Measurements from ENCODE around the gene B4GALT5.
"Not testable (repeated sequence)": the region's sequence is repeated elsewhere in the genome, so short reads cannot be mapped to it uniquely, and the experiment has no call there.

B4GALT5 gene

DNA sequence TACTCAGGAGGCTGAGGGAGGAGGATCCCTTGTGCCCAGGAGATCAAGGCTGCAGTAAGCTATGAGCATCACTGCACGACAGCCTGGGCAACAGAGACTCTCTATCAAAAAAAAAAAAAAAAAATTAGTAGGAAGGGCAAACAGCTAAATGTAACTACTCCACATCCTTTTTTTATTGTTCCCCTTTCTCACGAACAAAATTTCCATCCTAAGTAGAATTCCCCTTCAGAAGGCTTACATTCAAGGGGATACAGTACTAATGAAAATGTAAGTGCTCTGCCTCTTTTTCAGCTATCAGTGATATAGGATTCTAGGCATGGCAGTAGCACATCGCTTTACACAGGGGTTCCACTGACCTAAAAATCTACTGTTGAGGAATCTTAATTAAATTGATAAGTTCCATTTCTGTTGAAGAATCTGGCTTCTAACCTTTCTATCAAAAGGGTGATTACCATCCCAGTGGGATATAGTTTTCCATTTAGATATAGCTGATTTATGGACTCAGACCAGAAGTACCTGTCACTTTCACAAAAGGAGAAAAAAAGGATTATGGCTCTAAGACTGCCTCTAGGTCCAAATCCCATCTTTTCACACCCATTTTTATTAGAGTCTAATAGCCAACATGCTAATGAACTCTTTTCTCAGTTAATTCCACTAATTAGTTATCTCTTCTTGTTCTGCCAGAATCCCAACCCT is 2.6 kb downstream of the B4GALT5 start:
- Histone ChIP-seq H3K36me3 (ENCODE audit: control insufficient read depth, low read depth, low read length) (no peaks in the 10 kb centered on the region), H3K4me3 (ENCODE audit: low read length) (peak overlapping the region; percentile 84), H3K27me3 (ENCODE audit: control insufficient read depth, insufficient read depth, low read length) (no peaks in the 10 kb centered on the region), H3K27ac (ENCODE audit: low read length) (no peak overlapping the region), H3K9me3 (ENCODE audit: control insufficient read depth, low read depth, low read length) (no peaks in the 10 kb centered on the region), H3K9ac (ENCODE audit: low read length) (no peak overlapping the region), H3K4me1 (ENCODE audit: control insufficient read depth, low read depth, low read length) (peaks cover 21% of the 10 kb centered on the region)

DNA sequence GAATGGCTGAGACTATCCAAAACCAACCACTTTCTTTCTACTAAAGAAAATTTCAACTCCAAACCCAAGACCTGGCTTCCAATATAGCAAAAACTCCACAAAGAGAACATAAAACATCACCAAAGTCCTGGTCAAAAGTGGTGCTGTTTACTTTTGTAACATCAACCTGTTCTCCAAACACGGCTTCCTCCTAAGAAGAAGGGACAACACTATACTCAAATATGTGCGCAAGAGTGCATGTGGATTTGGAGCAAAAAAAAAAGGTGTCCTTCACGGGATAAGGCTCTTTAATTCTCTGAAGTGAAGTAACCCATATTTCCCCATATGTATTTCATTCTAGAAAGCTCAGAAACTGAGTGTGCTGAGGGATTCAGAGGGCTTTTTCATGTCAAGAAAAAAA is 6.6 kb downstream of the B4GALT5 start:
- Histone ChIP-seq H3K36me3 (ENCODE audit: control insufficient read depth, low read depth, low read length) (no peaks in the 10 kb centered on the region), H3K27ac (ENCODE audit: low read length) (no peak overlapping the region), H3K9me3 (ENCODE audit: control insufficient read depth, low read depth, low read length) (no peaks in the 10 kb centered on the region), H3K9ac (ENCODE audit: low read length) (no peak overlapping the region), H3K4me1 (ENCODE audit: control insufficient read depth, low read depth, low read length) (peaks cover 33% of the 10 kb centered on the region), H3K4me3 (ENCODE audit: low read length) (no peak overlapping the region), H3K27me3 (ENCODE audit: control insufficient read depth, insufficient read depth, low read length) (no peaks in the 10 kb centered on the region)

DNA sequence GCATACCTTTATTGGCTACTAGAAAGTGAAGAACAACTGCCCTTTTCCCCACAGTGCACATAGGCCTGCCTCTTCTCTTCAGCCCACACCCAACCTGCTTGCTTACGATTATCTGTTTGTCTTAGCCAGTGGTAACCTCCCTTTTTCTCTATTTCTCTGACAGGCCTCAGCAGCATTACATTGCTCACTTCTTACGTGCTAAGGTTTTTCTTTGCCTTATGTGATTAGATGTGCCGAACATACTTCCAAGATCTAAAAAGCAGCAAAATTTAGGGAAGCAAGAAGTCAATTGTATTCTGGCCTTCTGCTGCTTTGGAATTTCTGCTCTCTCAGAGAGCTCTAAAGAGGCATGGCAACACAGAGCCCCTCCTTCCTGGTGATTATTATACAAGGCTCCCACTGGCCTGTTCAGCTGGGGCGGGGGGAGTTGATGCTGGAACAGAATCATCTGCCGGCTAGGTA is 7.0 kb downstream of the B4GALT5 start:
- H3K4me3 ChIP-seq (ENCODE audit: low read length) = no peak overlapping the region
- no peak overlapping the region for H3K9ac ChIP-seq (ENCODE audit: low read length)
- no peaks in the 10 kb centered on the region for H3K36me3 ChIP-seq (ENCODE audit: control insufficient read depth, low read depth, low read length)
- H3K27me3 ChIP-seq (ENCODE audit: control insufficient read depth, insufficient read depth, low read length) = no peaks in the 10 kb centered on the region
- H3K9me3 ChIP-seq (ENCODE audit: control insufficient read depth, low read depth, low read length) = no peaks in the 10 kb centered on the region
- H3K4me1 ChIP-seq (ENCODE audit: control insufficient read depth, low read depth, low read length) = peaks cover 28% of the 10 kb centered on the region
- no peak overlapping the region for H3K27ac ChIP-seq (ENCODE audit: low read length)

DNA sequence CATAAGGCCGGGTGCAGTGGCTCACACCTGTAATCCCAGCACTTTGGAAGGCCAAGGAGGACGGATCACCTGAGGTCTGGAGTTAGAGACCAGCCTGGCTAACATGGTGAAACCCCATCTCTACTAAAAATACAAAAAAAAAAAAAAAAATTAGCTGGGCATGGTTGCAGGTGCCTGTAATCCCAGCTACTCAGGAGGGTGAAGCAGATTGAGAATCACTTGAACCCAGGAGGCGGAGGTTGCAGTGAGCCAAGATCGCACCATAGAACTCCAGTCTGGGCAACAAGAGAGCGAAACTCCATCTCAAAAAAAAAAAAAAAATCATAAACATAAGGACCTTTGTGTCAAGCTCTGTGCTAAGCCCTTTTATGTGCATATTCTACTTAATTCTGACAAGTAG is 7.8 kb downstream of the B4GALT5 start:
- H3K4me1 ChIP-seq (ENCODE audit: control insufficient read depth, low read depth, low read length) = peaks cover 24% of the 10 kb centered on the region
- not testable (repeated sequence) for H3K4me3 ChIP-seq (ENCODE audit: low read length); H3K9ac ChIP-seq (ENCODE audit: low read length); H3K27me3 ChIP-seq (ENCODE audit: control insufficient read depth, insufficient read depth, low read length); H3K27ac ChIP-seq (ENCODE audit: low read length); H3K9me3 ChIP-seq (ENCODE audit: control insufficient read depth, low read depth, low read length); H3K36me3 ChIP-seq (ENCODE audit: control insufficient read depth, low read depth, low read length)

DNA sequence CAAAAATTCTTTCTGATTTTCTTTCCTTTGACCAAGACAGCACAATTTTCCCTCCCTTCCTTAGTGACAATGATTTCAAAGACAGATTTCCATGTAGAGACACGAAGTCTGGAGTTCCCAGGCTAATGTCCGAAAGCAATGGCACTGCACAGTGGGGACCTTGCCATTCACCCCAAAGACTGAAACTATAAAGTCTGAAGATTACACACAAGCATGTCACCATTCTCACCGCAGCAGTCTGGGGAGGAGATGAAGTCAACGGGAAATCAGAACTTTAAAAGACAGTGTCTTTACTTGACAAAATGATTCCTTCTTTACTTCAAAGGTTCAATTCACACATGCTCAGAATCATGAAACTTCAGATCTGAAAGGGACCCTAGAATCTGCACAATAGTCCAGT is 8.3 kb downstream of the B4GALT5 start:
- Histone ChIP-seq H3K4me1 (ENCODE audit: control insufficient read depth, low read depth, low read length) (peaks cover 24% of the 10 kb centered on the region), H3K4me3 (ENCODE audit: low read length) (no peak overlapping the region), H3K9me3 (ENCODE audit: control insufficient read depth, low read depth, low read length) (no peaks in the 10 kb centered on the region), H3K27ac (ENCODE audit: low read length) (no peak overlapping the region), H3K9ac (ENCODE audit: low read length) (no peak overlapping the region), H3K27me3 (ENCODE audit: control insufficient read depth, insufficient read depth, low read length) (no peaks in the 10 kb centered on the region), H3K36me3 (ENCODE audit: control insufficient read depth, low read depth, low read length) (no peaks in the 10 kb centered on the region)

DNA sequence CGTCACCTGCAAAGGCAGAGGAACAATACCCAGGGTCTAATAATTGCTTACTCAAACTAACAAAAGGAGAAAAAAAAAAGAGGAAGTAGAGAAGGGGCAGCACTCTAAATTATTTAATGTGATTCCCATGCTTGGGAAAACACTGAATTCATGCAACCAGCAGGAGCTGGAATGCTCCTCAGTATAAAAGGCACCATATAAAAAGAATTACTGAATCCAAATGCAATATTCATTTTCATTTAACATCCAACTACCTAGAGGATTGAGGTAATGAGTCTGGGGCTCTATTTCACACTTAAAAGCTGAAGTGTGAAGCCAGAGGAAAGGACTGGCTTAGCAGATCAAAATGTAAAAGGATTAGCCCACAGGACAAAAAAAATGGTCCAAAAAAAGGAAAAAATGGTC is 8.7 kb downstream of the B4GALT5 start:
- H3K4me1 ChIP-seq (ENCODE audit: control insufficient read depth, low read depth, low read length) = peaks cover 26% of the 10 kb centered on the region
- no peak overlapping the region for H3K4me3 ChIP-seq (ENCODE audit: low read length)
- H3K36me3 ChIP-seq (ENCODE audit: control insufficient read depth, low read depth, low read length) = no peaks in the 10 kb centered on the region
- H3K27ac ChIP-seq (ENCODE audit: low read length) = no peak overlapping the region
- H3K27me3 ChIP-seq (ENCODE audit: control insufficient read depth, insufficient read depth, low read length) = no peaks in the 10 kb centered on the region
- no peaks in the 10 kb centered on the region for H3K9me3 ChIP-seq (ENCODE audit: control insufficient read depth, low read depth, low read length)
- H3K9ac ChIP-seq (ENCODE audit: low read length) = no peak overlapping the region

DNA sequence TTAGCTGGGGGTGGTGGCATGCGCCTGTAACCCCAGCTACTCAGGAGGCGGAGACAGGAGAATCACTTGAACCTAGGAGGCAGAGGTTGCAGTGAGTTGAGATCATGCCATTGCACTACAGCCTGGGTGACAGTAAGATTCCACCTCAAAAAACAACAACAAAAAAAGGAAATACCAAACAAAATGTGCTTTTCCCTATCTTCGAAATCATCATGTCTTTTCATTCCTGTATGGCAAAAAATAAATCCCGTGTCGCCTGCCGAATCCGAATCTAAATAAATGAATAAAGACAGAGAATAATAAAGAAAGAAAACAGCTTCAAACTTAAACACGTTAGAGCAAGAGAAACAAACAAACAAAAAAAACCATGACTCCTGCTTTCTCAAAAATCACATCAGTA is 11.8 kb downstream of the B4GALT5 start:
- H3K27me3 ChIP-seq (ENCODE audit: control insufficient read depth, insufficient read depth, low read length) = no peaks in the 10 kb centered on the region
- H3K36me3 ChIP-seq (ENCODE audit: control insufficient read depth, low read depth, low read length) = no peaks in the 10 kb centered on the region
- peaks cover 38% of the 10 kb centered on the region for H3K4me1 ChIP-seq (ENCODE audit: control insufficient read depth, low read depth, low read length)
- H3K4me3 ChIP-seq (ENCODE audit: low read length) = no peak overlapping the region
- no peak overlapping the region for H3K9ac ChIP-seq (ENCODE audit: low read length)
- no peak overlapping the region for H3K27ac ChIP-seq (ENCODE audit: low read length)
- no peaks in the 10 kb centered on the region for H3K9me3 ChIP-seq (ENCODE audit: control insufficient read depth, low read depth, low read length)

DNA sequence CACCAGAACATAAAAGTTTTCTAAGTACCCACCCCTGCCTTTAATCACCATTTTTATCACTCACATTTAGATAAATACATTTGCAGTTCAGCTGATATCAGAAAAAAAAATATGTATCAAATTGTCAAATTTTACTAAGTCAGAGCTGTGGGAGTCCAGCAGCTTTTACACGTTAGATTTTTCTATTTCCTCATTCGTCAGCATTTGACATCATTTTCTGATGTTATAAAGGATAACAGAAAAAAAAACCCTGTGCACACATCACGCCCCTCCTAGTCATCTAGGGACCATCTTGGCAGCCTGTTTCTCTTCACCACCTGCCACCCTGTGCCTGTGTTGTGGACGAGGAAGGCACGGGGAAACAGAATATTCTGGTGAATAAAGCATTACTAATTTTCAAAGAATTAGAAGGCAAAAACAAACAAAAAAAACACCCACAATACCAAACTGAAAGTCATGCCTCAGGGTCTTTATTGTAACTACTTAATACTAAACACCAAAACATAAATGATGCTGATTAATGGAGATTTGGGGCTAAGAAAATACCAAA is 12.4 kb downstream of the B4GALT5 start:
- Histone ChIP-seq H3K4me3 (ENCODE audit: low read length) (no peak overlapping the region), H3K9ac (ENCODE audit: low read length) (no peak overlapping the region), H3K27ac (ENCODE audit: low read length) (no peak overlapping the region), H3K36me3 (ENCODE audit: control insufficient read depth, low read depth, low read length) (no peaks in the 10 kb centered on the region), H3K27me3 (ENCODE audit: control insufficient read depth, insufficient read depth, low read length) (no peaks in the 10 kb centered on the region), H3K9me3 (ENCODE audit: control insufficient read depth, low read depth, low read length) (no peaks in the 10 kb centered on the region), H3K4me1 (ENCODE audit: control insufficient read depth, low read depth, low read length) (peaks cover 37% of the 10 kb centered on the region)

DNA sequence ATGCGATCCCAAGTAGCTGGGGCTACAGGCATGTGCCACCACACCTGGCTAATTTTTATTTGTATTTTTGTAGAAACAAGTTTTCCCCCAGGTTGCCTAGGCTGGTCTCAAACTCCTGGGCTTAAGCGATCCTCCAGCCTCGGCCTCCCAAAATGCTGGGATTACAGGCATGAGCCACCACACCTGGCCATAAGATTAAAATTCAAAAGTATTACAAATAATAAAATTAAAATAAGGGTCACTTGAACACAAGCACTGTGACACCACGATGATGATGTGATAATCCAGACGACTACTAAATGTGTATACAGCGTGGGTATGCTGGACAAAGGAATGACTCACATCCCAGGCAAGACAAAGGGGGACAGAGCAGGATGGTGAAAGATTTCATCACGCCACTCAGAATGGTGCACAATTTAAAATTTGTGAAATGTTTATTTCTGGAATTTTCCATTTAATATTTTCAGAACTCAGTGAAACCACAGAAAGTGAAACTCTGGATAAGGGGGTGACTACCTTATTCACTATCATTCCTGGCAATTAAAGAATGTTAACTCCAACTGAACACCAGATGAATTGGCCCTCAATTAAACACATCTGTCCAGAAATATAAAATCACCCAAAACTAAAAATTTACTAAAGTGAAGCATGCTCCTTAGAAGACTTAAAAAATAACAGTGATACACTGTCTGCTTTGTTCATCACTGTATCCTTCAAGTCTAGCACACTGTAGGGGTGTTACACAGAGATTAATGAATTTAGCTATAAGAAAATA is 13.1 kb downstream of the B4GALT5 start:
- Histone ChIP-seq H3K9ac (ENCODE audit: low read length) (no peak overlapping the region), H3K27ac (ENCODE audit: low read length) (no peak overlapping the region), H3K4me1 (ENCODE audit: control insufficient read depth, low read depth, low read length) (peaks cover 31% of the 10 kb centered on the region)

DNA sequence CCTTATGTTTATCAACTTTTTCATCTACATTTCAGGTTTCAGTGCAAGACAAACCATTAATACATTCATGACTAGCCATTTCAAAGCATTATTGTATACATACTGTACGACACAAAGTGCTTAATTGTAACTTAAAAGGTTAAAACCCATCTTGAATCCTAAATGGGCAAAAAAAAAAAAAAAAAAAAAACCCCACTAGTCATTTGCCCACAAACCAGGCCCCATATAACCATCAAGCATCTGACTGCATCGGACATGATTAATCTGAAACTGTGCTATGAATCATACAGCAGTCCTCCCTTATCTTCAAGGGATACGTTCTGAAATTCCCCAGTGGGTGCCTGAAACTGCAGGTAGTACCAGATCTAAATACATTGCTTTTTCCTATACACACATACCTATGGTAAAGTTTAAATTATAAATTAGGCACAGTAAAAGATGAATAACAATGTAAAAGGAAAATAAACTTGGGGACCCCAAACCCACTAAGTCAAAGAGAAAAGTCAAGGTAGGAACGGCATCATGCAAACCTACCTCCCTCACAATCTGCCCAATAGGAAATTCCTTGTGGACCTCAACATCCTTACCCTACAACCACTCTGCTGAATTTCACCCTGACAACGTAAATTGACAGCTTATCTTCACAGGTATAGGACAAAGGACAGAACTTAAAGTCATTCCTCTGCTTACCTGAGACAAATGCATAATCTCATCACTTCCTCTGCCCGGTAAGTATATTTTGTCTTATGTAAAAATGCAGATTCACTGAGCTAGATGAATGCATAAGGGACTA is 14.3 kb downstream of the B4GALT5 start:
- H3K4me1 ChIP-seq (ENCODE audit: control insufficient read depth, low read depth, low read length) = peaks cover 30% of the 10 kb centered on the region
- H3K9ac ChIP-seq (ENCODE audit: low read length) = no peak overlapping the region
- H3K27ac ChIP-seq (ENCODE audit: low read length) = no peak overlapping the region
- no peaks in the 10 kb centered on the region for H3K27me3 ChIP-seq (ENCODE audit: control insufficient read depth, insufficient read depth, low read length)
- H3K4me3 ChIP-seq (ENCODE audit: low read length) = no peak overlapping the region
- H3K36me3 ChIP-seq (ENCODE audit: control insufficient read depth, low read depth, low read length) = no peaks in the 10 kb centered on the region
- no peaks in the 10 kb centered on the region for H3K9me3 ChIP-seq (ENCODE audit: control insufficient read depth, low read depth, low read length)

More for the DNA sequence above, 13.1 kb downstream of the B4GALT5 start:
- Histone ChIP-seq H3K36me3 (ENCODE audit: control insufficient read depth, low read depth, low read length) (no peaks in the 10 kb centered on the region), H3K9me3 (ENCODE audit: control insufficient read depth, low read depth, low read length) (no peaks in the 10 kb centered on the region), H3K4me3 (ENCODE audit: low read length) (no peak overlapping the region), H3K27me3 (ENCODE audit: control insufficient read depth, insufficient read depth, low read length) (no peaks in the 10 kb centered on the region)

DNA sequence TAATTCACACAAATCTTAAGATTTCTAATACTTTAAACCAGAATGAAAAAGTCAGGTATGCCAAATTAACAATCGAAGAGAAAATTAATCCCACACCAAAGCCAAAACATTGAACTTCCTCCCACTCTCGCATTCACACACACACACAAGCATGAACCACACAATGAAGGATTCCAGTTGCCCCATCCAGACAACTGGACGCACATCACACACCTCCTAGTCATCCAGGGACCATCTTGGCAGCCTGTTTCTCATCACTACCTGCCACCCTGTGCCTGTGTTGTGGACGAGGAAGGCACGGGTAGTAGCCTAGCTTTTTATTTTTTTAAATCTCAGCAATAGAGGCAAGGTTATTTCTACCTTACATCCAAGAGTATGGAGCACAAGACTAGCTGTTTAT is 15.2 kb downstream of the B4GALT5 start:
- H3K4me3 ChIP-seq (ENCODE audit: low read length) = no peak overlapping the region
- no peaks in the 10 kb centered on the region for H3K36me3 ChIP-seq (ENCODE audit: control insufficient read depth, low read depth, low read length)
- H3K9ac ChIP-seq (ENCODE audit: low read length) = no peak overlapping the region
- H3K4me1 ChIP-seq (ENCODE audit: control insufficient read depth, low read depth, low read length) = peaks cover 39% of the 10 kb centered on the region
- no peak overlapping the region for H3K27ac ChIP-seq (ENCODE audit: low read length)
- H3K27me3 ChIP-seq (ENCODE audit: control insufficient read depth, insufficient read depth, low read length) = no peaks in the 10 kb centered on the region
- no peaks in the 10 kb centered on the region for H3K9me3 ChIP-seq (ENCODE audit: control insufficient read depth, low read depth, low read length)

Measured in iPS-18a (cell line).